ENCODE results near the gene CDH19.

Gene CDH19

DNA sequence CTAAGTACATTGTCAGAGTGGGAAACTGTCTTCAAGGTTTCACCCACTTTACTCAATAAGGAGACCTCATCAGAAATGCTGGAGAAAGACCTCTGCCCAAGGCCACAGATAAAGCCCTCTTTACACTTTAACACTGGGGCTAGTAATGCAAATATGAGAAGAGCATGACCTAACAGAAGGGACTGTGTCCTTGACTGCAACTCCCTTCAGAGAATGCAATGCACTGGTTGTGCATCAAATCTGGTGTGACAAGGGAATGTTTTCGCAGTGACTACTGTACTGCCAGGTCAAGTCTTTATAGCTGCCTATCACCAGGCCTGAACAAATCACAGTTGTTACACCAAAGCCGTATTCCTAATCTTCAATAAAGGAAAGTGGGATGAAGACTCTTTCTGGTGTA lies 28.6 kb downstream of the CDH19 start:
- no peak overlapping the region for H3K4me3 ChIP-seq (replicated peaks; ENCODE audit: low read depth, low read length)
- TF ChIP-seq, protein P1, sequence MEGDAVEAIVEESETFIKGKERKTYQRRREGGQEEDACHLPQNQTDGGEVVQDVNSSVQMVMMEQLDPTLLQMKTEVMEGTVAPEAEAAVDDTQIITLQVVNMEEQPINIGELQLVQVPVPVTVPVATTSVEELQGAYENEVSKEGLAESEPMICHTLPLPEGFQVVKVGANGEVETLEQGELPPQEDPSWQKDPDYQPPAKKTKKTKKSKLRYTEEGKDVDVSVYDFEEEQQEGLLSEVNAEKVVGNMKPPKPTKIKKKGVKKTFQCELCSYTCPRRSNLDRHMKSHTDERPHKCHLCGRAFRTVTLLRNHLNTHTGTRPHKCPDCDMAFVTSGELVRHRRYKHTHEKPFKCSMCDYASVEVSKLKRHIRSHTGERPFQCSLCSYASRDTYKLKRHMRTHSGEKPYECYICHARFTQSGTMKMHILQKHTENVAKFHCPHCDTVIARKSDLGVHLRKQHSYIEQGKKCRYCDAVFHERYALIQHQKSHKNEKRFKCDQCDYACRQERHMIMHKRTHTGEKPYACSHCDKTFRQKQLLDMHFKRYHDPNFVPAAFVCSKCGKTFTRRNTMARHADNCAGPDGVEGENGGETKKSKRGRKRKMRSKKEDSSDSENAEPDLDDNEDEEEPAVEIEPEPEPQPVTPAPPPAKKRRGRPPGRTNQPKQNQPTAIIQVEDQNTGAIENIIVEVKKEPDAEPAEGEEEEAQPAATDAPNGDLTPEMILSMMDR (IDR thresholded peaks at IDR 0.05; ENCODE audit: low read depth, low read length, missing control alignments), result no peak
- DNase-seq (ENCODE audit: extremely low read depth, low read depth), result no peak

GRCh38 chr18:66571845-66572244 lies 32.0 kb downstream of the CDH19 start:
- TF ChIP-seq, protein P1 (IDR thresholded peaks at IDR 0.05; ENCODE audit: low read depth, low read length, missing control alignments), result no peak
- no peak overlapping the region for H3K4me3 ChIP-seq (replicated peaks; ENCODE audit: low read depth, low read length)
- DNase-seq (ENCODE audit: extremely low read depth, low read depth), result no peak

GRCh38 chr18:66566616-66567015 lies 37.3 kb downstream of the CDH19 start:
- TF ChIP-seq, protein P1 (IDR thresholded peaks at IDR 0.05; ENCODE audit: low read depth, low read length, missing control alignments), result no peak
- DNase-seq (ENCODE audit: extremely low read depth, low read depth), result no peak
- H3K4me3 ChIP-seq (replicated peaks; ENCODE audit: low read depth, low read length), result no peak overlapping the region

GRCh38 chr18:66564236-66564635 lies 39.7 kb downstream of the CDH19 start:
- TF ChIP-seq, protein P1 (IDR thresholded peaks at IDR 0.05; ENCODE audit: low read depth, low read length, missing control alignments), result no peak
- no peak overlapping the region for H3K4me3 ChIP-seq (replicated peaks; ENCODE audit: low read depth, low read length)
- no peak for DNase-seq (ENCODE audit: extremely low read depth, low read depth)

GRCh38 chr18:66562279-66562678 lies 41.6 kb downstream of the CDH19 start:
- no peak for DNase-seq (ENCODE audit: extremely low read depth, low read depth)
- TF ChIP-seq, protein P1 (IDR thresholded peaks at IDR 0.05; ENCODE audit: low read depth, low read length, missing control alignments), result no peak
- H3K4me3 ChIP-seq (replicated peaks; ENCODE audit: low read depth, low read length), result no peak overlapping the region

DNA sequence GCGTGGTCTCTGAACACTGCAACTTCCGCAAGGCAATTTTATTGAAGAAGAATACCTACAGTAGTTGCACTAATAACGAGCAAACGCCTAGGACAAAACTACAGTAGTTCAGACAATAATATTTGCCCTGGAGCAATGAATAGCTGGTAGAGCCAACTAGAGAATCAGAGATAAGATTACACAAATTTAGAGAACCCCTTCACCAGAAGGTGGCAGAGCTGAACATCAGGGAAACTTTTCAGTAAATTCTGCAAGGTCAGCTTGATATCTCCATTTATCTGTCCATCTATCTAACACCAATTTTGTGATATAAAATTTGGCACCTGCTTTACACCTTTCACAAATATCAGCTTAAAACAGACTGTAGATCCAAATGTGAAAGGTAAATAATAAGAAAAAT lies 43.8 kb downstream of the CDH19 start:
- no peak for DNase-seq (ENCODE audit: extremely low read depth, low read depth)
- no peak overlapping the region for H3K4me3 ChIP-seq (replicated peaks; ENCODE audit: low read depth, low read length)
- TF ChIP-seq, protein P1 (IDR thresholded peaks at IDR 0.05; ENCODE audit: low read depth, low read length, missing control alignments), result no peak

DNA sequence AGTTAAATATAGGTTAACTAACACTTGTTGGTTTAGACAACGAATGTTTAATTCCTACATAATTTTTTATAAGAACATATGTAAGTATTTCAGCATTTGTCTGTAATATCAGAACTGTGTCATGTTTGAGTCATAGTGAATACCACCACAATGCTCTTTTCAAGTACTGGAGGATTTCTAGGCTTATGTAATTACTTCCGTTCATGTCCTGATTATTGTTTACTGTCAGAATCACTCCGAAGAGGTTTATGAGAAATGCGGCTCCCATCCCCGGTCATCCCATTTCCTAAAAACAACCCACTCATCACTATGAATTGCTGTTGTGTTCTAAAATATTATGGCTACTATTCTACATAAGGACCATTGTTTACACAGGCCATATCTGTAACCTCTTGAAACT lies 45.1 kb downstream of the CDH19 start:
- TF ChIP-seq, protein P1 (IDR thresholded peaks at IDR 0.05; ENCODE audit: low read depth, low read length, missing control alignments), result no peak
- no peak for DNase-seq (ENCODE audit: extremely low read depth, low read depth)
- no peak overlapping the region for H3K4me3 ChIP-seq (replicated peaks; ENCODE audit: low read depth, low read length)

Data from HFF-Myc (cell line).